ENCODE data around the gene TBC1D3B. TPM values are rescaled to one million over a fixed set of nuclear protein-coding genes. Genes with fewer than 3 reads are reported as not detected.

The TBC1D3B gene
- total and polyA plus RNA-seq, 2 donors (not counting 3 experiments of a cell fraction or from before 2014, with no cell fraction given) = 0.81 to 3.3 TPM

GRCh38 chr17:36152639-36153120, 23.8 kb downstream of the TBC1D3B start:
- ChIA-PET CTCF (interaction anchor here (1.1 kb wide), 1 partner anchor 331 kb away, joined by 3 read pairs; no protein-coding TSS in a partner anchor), POLR2A (no interaction called here)
- no peak for DNase-seq (ENCODE audit: low read depth, low spot score)
- H4K20me1 ChIP-seq (replicated peaks; ENCODE audit: control insufficient read depth, extremely low read depth, insufficient read depth, low read length) = no peaks in the 10 kb centered on the region
- H3K9me3 ChIP-seq (replicated peaks; ENCODE audit: control insufficient read depth, insufficient read depth, low read length) = no peaks in the 10 kb centered on the region
- H3K4me1 ChIP-seq (ENCODE audit: control insufficient read depth, extremely low read depth, insufficient read depth, low read length) = no peaks in the 10 kb centered on the region
- no peak overlapping the region for H3K4me2 ChIP-seq (ENCODE audit: insufficient read depth, low read length)
- no peak overlapping the region for H3K4me3 ChIP-seq (replicated peaks in 1 of 3; ENCODE audit: insufficient read depth in 1 of 3, low read depth in 1 of 3, low read length in 3 of 3)
- H3K36me3 ChIP-seq (ENCODE audit: control insufficient read depth in 2 of 2, extremely low read depth in 1 of 2, insufficient read depth in 2 of 2, low read length in 2 of 2) = no peaks in the 10 kb centered on the region
- BruUV-seq (replicated peaks) = no TSS peak
- no peaks in the 10 kb centered on the region for H3K79me2 ChIP-seq (ENCODE audit: control insufficient read depth, insufficient read depth, low read length)
- no peak overlapping the region for H3K27ac ChIP-seq (ENCODE audit: insufficient read depth, low read depth, low read length)
- FAIRE-seq = no peak
- dilution Hi-C loops (cut with MboI; ENCODE audit: extremely low pct_ligation_motif_present, low sequenced_read_pairs) = no loop called here
- intact Hi-C loops (cut with micrococcal nuclease) = no loop called here
- H2AFZ ChIP-seq (ENCODE audit: low read depth, low read length) = no peak overlapping the region
- no peak overlapping the region for H3K9ac ChIP-seq (replicated peaks; ENCODE audit: extremely low read depth, insufficient read depth, low read length)
- TF ChIP-seq CTCF (IDR thresholded peaks at IDR 0.05; ENCODE audit: extremely low read depth in 1 of 2, insufficient read depth in 1 of 2, low read depth in 1 of 2, low read length in 2 of 2) = no peak
- TF ChIP-seq EZH2 (IDR thresholded peaks at IDR 0.05; ENCODE audit: borderline replicate concordance, low read depth, low read length, severe bottlenecking) = no peak
- TF ChIP-seq JUN (IDR thresholded peaks at IDR 0.05; ENCODE audit: borderline replicate concordance, insufficient read depth, insufficient read length, low read depth) = no peak
- no peak for TF ChIP-seq MYC (IDR thresholded peaks at IDR 0.05; ENCODE audit: low read depth, low read length)
- no peak for TF ChIP-seq GATA2 (IDR thresholded peaks at IDR 0.05; ENCODE audit: insufficient read depth, insufficient read length, low read depth, low read length)
- no peak for TF ChIP-seq MAX (IDR thresholded peaks at IDR 0.05; ENCODE audit: insufficient read depth, insufficient read length)
- no peak for TF ChIP-seq POLR2AphosphoS5 (IDR thresholded peaks at IDR 0.05; ENCODE audit: insufficient read depth, low read depth, low read length)
- no peak for TF ChIP-seq FOS (IDR thresholded peaks at IDR 0.05; ENCODE audit: borderline replicate concordance, insufficient read depth, low read length)
- TF ChIP-seq POLR2A (IDR thresholded peaks at IDR 0.05; ENCODE audit: low read depth, low read length) = no peak
- H3K27me3 ChIP-seq (ENCODE audit: control insufficient read depth in 2 of 2, insufficient read depth in 2 of 2, low read length in 2 of 2) = peaks cover 5 to 8% of the 10 kb centered on the region in 2 experiments
- H3K9me1 ChIP-seq (replicated peaks; ENCODE audit: control insufficient read depth, extremely low read depth, insufficient read depth, low read length) = no peaks in the 10 kb centered on the region

Measured in endothelial cell of umbilical vein (primary cell).